ENCODE data around the gene SLC24A3. TPM values are rescaled to one million over a fixed set of nuclear protein-coding genes. Genes with fewer than 3 reads are reported as not detected.

The SLC24A3 gene
- total RNA-seq, 1 donor from 2014 or later: 0.79 TPM

DNA sequence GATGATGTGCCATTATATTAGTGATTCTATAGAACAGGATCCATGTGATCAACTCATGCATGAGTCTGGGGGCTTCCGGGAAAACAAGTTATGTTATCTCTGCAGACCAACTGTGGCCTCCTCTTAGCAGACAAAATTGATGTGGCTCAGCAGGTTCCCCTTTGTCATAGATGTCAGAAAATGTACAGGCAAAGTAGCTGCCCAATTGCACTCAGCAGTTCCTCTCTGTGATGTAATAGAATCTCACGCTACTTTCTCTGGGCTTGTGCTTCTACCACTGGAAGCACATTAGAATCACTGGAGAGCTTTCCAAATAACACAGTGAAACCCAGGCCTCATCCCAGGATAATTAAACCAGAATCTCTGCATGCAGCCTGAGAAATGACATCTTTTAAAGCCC is 253.1 kb downstream of the SLC24A3 start:
- Histone ChIP-seq H3K9me3 (ENCODE audit: insufficient read depth, low read depth, low read length) (no peaks in the 10 kb centered on the region), H3K36me3 (ENCODE audit: insufficient read depth, low read length) (no peaks in the 10 kb centered on the region), H3K4me1 (ENCODE audit: insufficient read depth, low read length) (no peaks in the 10 kb centered on the region), H3K9ac (ENCODE audit: low read length) (no peak overlapping the region), H3K4me3 (ENCODE audit: insufficient read depth, low read depth, low read length) (no peak overlapping the region), H3K4me2 (ENCODE audit: low read length) (no peak overlapping the region), H2AFZ (ENCODE audit: low read depth, low read length) (no peak overlapping the region), H3K79me2 (ENCODE audit: insufficient read depth, low read length) (no peaks in the 10 kb centered on the region), H3K27ac (ENCODE audit: low read depth, low read length) (no peak overlapping the region), H4K20me1 (ENCODE audit: insufficient read depth, low read length) (no peaks in the 10 kb centered on the region), H3K27me3 (ENCODE audit: insufficient read depth, low read length) (no peaks in the 10 kb centered on the region)
- Mint-ChIP-seq H3K4me3 (ENCODE audit: unreplicated experiment) (no peak overlapping the region), H3K27me3 (ENCODE audit: low read depth, unreplicated experiment) (peaks cover 26% of the 10 kb centered on the region), H3K4me1 (ENCODE audit: low read depth, unreplicated experiment) (no peaks in the 10 kb centered on the region), H3K36me3 (ENCODE audit: low read depth, unreplicated experiment) (no peaks in the 10 kb centered on the region), H3K27ac (ENCODE audit: unreplicated experiment) (no peak overlapping the region), H3K9me3 (ENCODE audit: unreplicated experiment) (peaks cover 5% of the 10 kb centered on the region)
- TF ChIP-seq, protein P1, sequence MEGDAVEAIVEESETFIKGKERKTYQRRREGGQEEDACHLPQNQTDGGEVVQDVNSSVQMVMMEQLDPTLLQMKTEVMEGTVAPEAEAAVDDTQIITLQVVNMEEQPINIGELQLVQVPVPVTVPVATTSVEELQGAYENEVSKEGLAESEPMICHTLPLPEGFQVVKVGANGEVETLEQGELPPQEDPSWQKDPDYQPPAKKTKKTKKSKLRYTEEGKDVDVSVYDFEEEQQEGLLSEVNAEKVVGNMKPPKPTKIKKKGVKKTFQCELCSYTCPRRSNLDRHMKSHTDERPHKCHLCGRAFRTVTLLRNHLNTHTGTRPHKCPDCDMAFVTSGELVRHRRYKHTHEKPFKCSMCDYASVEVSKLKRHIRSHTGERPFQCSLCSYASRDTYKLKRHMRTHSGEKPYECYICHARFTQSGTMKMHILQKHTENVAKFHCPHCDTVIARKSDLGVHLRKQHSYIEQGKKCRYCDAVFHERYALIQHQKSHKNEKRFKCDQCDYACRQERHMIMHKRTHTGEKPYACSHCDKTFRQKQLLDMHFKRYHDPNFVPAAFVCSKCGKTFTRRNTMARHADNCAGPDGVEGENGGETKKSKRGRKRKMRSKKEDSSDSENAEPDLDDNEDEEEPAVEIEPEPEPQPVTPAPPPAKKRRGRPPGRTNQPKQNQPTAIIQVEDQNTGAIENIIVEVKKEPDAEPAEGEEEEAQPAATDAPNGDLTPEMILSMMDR (IDR thresholded peaks at IDR 0.05; ENCODE audit: insufficient read depth, low read depth, low read length): no peak
- no peak for TF ChIP-seq EZH2 (IDR thresholded peaks at IDR 0.05; ENCODE audit: insufficient read depth, low read length)
- FAIRE-seq (no peak), DNase-seq (ENCODE audit: low read depth) (no peak)

DNA sequence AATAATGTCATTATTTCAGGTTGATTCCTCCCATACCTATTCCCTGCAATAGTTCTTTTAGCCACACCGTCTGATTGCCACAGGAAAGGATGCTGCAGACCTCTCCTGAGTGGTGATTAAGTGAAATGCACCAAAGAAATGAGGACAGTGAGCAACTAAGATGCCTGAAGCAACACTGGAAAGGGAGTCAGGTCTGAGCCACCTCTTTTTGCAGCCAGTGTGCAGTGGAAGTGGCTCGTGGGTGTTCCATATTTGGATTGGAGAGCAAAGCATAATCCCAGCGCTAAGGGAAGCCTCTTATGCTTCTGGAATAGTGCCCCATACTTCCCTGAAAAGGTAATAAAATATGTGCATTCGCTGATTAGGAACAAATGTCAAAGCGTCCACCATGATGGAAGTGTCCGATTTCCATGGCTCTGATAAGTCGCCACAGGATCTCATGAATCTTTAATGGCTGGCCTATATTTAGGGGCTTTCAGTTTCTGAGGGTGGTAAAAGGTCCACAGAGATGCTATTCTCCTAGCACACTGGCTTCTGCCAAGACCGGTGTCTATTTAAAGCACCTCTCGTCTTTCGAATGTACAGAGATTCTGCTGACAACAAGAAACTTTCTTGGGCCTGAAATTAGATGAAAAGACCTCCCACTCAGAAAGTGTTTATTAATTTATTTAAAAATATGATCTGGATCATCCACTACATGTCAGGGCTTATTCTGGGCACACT is 253.9 kb downstream of the SLC24A3 start:
- no peaks in the 10 kb centered on the region for H3K9me3 ChIP-seq (ENCODE audit: insufficient read depth, low read depth, low read length)
- H3K27ac ChIP-seq (ENCODE audit: low read depth, low read length): no peak overlapping the region
- no peaks in the 10 kb centered on the region for H3K79me2 ChIP-seq (ENCODE audit: insufficient read depth, low read length)
- FAIRE-seq: no peak
- no peak overlapping the region for H3K27ac Mint-ChIP-seq (ENCODE audit: unreplicated experiment)
- H2AFZ ChIP-seq (ENCODE audit: low read depth, low read length): no peak overlapping the region
- peaks cover 5% of the 10 kb centered on the region for H3K9me3 Mint-ChIP-seq (ENCODE audit: unreplicated experiment)
- no peaks in the 10 kb centered on the region for H4K20me1 ChIP-seq (ENCODE audit: insufficient read depth, low read length)
- no peaks in the 10 kb centered on the region for H3K4me1 ChIP-seq (ENCODE audit: insufficient read depth, low read length)
- H3K9ac ChIP-seq (ENCODE audit: low read length): no peak overlapping the region
- H3K27me3 Mint-ChIP-seq (ENCODE audit: low read depth, unreplicated experiment): peaks cover 32% of the 10 kb centered on the region
- no peak for TF ChIP-seq EZH2 (IDR thresholded peaks at IDR 0.05; ENCODE audit: insufficient read depth, low read length)
- TF ChIP-seq, protein P1 (IDR thresholded peaks at IDR 0.05; ENCODE audit: insufficient read depth, low read depth, low read length): no peak
- no peak overlapping the region for H3K4me3 Mint-ChIP-seq (ENCODE audit: unreplicated experiment)
- DNase-seq (ENCODE audit: low read depth): no peak
- no peak overlapping the region for H3K4me3 ChIP-seq (ENCODE audit: insufficient read depth, low read depth, low read length)
- H3K27me3 ChIP-seq (ENCODE audit: insufficient read depth, low read length): no peaks in the 10 kb centered on the region
- H3K36me3 Mint-ChIP-seq (ENCODE audit: low read depth, unreplicated experiment): no peaks in the 10 kb centered on the region
- no peaks in the 10 kb centered on the region for H3K36me3 ChIP-seq (ENCODE audit: insufficient read depth, low read length)
- no peaks in the 10 kb centered on the region for H3K4me1 Mint-ChIP-seq (ENCODE audit: low read depth, unreplicated experiment)
- no peak overlapping the region for H3K4me2 ChIP-seq (ENCODE audit: low read length)

DNA sequence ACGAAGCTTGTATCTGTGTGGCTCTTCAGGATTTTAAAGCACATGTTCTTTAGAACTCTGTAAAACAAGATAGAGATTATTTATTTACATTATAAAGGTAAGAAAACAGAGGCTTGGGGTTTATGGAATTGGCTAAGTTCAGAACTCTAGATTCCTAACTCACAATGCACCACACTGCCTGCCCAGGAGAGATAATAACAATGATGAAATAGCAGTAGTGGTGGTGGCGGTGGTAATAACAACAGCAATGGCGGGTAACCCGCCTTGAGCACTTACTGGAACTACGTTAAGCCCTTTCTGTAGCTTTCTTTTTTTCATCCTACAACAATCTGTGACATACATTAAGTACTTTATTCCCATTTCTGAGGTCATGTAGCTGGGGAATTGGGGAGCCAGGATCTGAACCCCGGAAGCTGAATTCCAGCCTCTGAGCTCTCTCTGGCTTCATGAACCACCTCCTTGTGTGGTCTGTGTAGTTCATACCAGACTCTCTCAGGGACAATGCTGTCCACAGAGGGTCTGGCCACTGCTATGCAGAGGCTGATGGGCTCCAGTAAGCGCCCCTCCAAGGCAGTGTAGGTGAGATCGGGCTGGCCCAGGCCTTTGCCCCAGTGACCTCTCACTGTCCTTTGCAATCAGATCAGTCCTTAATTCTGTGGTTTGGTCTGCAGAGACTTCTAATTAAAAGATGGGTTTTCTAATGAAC is 260.9 kb downstream of the SLC24A3 start:
- Histone ChIP-seq H3K9me3 (ENCODE audit: insufficient read depth, low read depth, low read length) (no peaks in the 10 kb centered on the region), H4K20me1 (ENCODE audit: insufficient read depth, low read length) (no peaks in the 10 kb centered on the region), H2AFZ (ENCODE audit: low read depth, low read length) (no peak overlapping the region), H3K4me1 (ENCODE audit: insufficient read depth, low read length) (no peaks in the 10 kb centered on the region), H3K27ac (ENCODE audit: low read depth, low read length) (no peak overlapping the region), H3K36me3 (ENCODE audit: insufficient read depth, low read length) (no peaks in the 10 kb centered on the region), H3K27me3 (ENCODE audit: insufficient read depth, low read length) (no peaks in the 10 kb centered on the region), H3K79me2 (ENCODE audit: insufficient read depth, low read length) (no peaks in the 10 kb centered on the region), H3K4me3 (ENCODE audit: insufficient read depth, low read depth, low read length) (no peak overlapping the region), H3K4me2 (ENCODE audit: low read length) (no peak overlapping the region), H3K9ac (ENCODE audit: low read length) (no peak overlapping the region)
- FAIRE-seq (no peak), DNase-seq (ENCODE audit: low read depth) (no peak)
- Mint-ChIP-seq H3K4me3 (ENCODE audit: unreplicated experiment) (no peak overlapping the region), H3K4me1 (ENCODE audit: low read depth, unreplicated experiment) (no peaks in the 10 kb centered on the region), H3K9me3 (ENCODE audit: unreplicated experiment) (peaks cover 5% of the 10 kb centered on the region), H3K36me3 (ENCODE audit: low read depth, unreplicated experiment) (no peaks in the 10 kb centered on the region), H3K27ac (ENCODE audit: unreplicated experiment) (no peak overlapping the region), H3K27me3 (ENCODE audit: low read depth, unreplicated experiment) (peaks cover 42% of the 10 kb centered on the region)
- TF ChIP-seq, protein P1 (IDR thresholded peaks at IDR 0.05; ENCODE audit: insufficient read depth, low read depth, low read length): no peak
- no peak for TF ChIP-seq EZH2 (IDR thresholded peaks at IDR 0.05; ENCODE audit: insufficient read depth, low read length)

Measured in astrocyte (in vitro differentiated cells and primary cell).